GM23338 (cell line): Measurements from ENCODE around the gene TMEM271. TPM values are rescaled to one million over a fixed set of nuclear protein-coding genes. Genes with fewer than 3 reads are reported as not detected.

ENCODE experiments used
- ATAC-seq: fragments of 200-7000 bp; cut with Tn5 transposase; 3 replicates; pipeline ENCODE4 v1.9.1; 2020
- DNase-seq: peaks from one replicate; pipeline ENCODE4 v3.0.0-alpha.2; 2015; ENCODE audit warnings: low spot score
- H2AFZ ChIP-seq: fragments of 200-600 bp; sonication (generic); 2 replicates; pipeline ENCODE4 v1.8.0; 2016; ENCODE audit warnings: antibody characterized with exemption, mild to moderate bottlenecking, moderate library complexity
- H3F3A ChIP-seq: fragments of 200-600 bp; sonication (generic); replicated peaks from 2 replicates; pipeline ENCODE4 v1.8.0; 2017; ENCODE audit warnings: antibody characterized with exemption, mixed run types, low read depth
- H3K27ac ChIP-seq: fragments of 200-600 bp; sonication (generic); 2 replicates; pipeline ENCODE4 v1.6.1; 2016; ENCODE audit warnings: low read depth
- H3K27me3 ChIP-seq: fragments of 200-600 bp; sonication (generic); 2 replicates; pipeline ENCODE4 v1.8.0; 2016; ENCODE audit warnings: mild to moderate bottlenecking, mixed run types, moderate library complexity; ENCODE audit not compliant: insufficient read depth
- H3K36me3 ChIP-seq: fragments of 200-600 bp; sonication (generic); 2 replicates; pipeline ENCODE4 v1.8.0; 2016; ENCODE audit warnings: mild to moderate bottlenecking; ENCODE audit not compliant: insufficient read depth
- H3K4me1 ChIP-seq: fragments of 200-600 bp; sonication (generic); 2 replicates; pipeline ENCODE4 v1.8.0; 2016; ENCODE audit warnings: mild to moderate bottlenecking, moderate library complexity; ENCODE audit not compliant: insufficient read depth
- H3K4me2 ChIP-seq: fragments of 200-600 bp; sonication (generic); 2 replicates; pipeline ENCODE4 v1.7.1; 2017; ENCODE audit warnings: mixed run types
- H3K4me3 ChIP-seq: fragments of 200-600 bp; sonication (generic); 2 replicates; pipeline ENCODE4 v1.6.1; 2016; ENCODE audit warnings: mixed run types
- H3K79me2 ChIP-seq: fragments of 200-600 bp; sonication (generic); replicated peaks from 2 replicates; pipeline ENCODE4 v1.8.0; 2017; ENCODE audit warnings: mild to moderate bottlenecking; ENCODE audit not compliant: insufficient read depth
- H3K9me2 ChIP-seq: fragments of 200-600 bp; sonication (generic); 2 replicates; pipeline ENCODE4 v1.8.0; 2017; ENCODE audit not compliant: insufficient read depth
- H4K20me1 ChIP-seq: fragments of 200-600 bp; sonication (generic); replicated peaks from 2 replicates; pipeline ENCODE4 v1.8.0; 2017; ENCODE audit warnings: mild to moderate bottlenecking; ENCODE audit not compliant: insufficient read depth
- H3K27ac Mint-ChIP-seq: 2 replicates; pipeline ENCODE4 v1.8.0; 2020; ENCODE audit warnings: inconsistent platforms, mild to moderate bottlenecking, moderate library complexity, mixed read lengths
- H3K27me3 Mint-ChIP-seq: 3 replicates; pipeline ENCODE4 v1.8.0; 2022; ENCODE audit warnings: low read depth, mild to moderate bottlenecking, moderate library complexity, mixed read lengths, inconsistent platforms; ENCODE audit not compliant: insufficient read depth, poor library complexity
- H3K36me3 Mint-ChIP-seq: 3 replicates; pipeline ENCODE4 v1.8.0; 2021; ENCODE audit warnings: low read depth, mild to moderate bottlenecking, inconsistent platforms, moderate library complexity, mixed read lengths
- H3K4me1 Mint-ChIP-seq: 3 replicates; pipeline ENCODE4 v1.8.0; 2020; ENCODE audit warnings: mild to moderate bottlenecking, inconsistent platforms, mixed read lengths
- H3K4me3 Mint-ChIP-seq: 3 replicates; pipeline ENCODE4 v1.8.0; 2021; ENCODE audit warnings: moderate library complexity, mild to moderate bottlenecking, inconsistent platforms, mixed read lengths
- H3K9me3 Mint-ChIP-seq: 3 replicates; pipeline ENCODE4 v1.8.0; 2020; ENCODE audit warnings: moderate library complexity, mild to moderate bottlenecking, inconsistent platforms, mixed read lengths
- CREB1 ChIP-seq: fragments of 250-450 bp; sonication (Bioruptor Pico); IDR thresholded peaks from 2 replicates; pipeline ENCODE4 v1.5.0; 2020; ENCODE audit warnings: low read depth, mild to moderate bottlenecking, moderate library complexity
- CTCF ChIP-seq, 2 experiments: fragments of 200-600 bp in 1 of 2; sonication (generic) in 1 of 2; conservative IDR thresholded peaks; 2 replicates each; pipeline versions ENCODE4 v1.5.1 to v1.6.1; 2016 to 2017; ENCODE audit warnings: antibody characterized with exemption in 2 of 2, low read depth in 2 of 2, mild to moderate bottlenecking in 2 of 2, moderate library complexity in 1 of 2
- ETS1 ChIP-seq: IDR thresholded peaks from 2 replicates; pipeline ENCODE4 v1.6.1; 2016; ENCODE audit warnings: antibody characterized with exemption
- EZH2 ChIP-seq: fragments of 200-600 bp; sonication (generic); IDR thresholded peaks from one replicate; pipeline ENCODE4 v1.8.0; 2017; ENCODE audit warnings: antibody characterized with exemption, mild to moderate bottlenecking, low read depth; ENCODE audit not compliant: unreplicated experiment
- EZH2phosphoT487 ChIP-seq: fragments of 200-600 bp; sonication (generic); IDR thresholded peaks from one replicate; pipeline ENCODE4 v1.8.1; 2018; ENCODE audit warnings: antibody characterized with exemption; ENCODE audit not compliant: unreplicated experiment
- JUNB ChIP-seq: IDR thresholded peaks from one replicate; pipeline ENCODE4 v1.6.1; 2016; ENCODE audit warnings: antibody characterized with exemption; ENCODE audit not compliant: unreplicated experiment
- NANOG ChIP-seq: IDR thresholded peaks from 2 replicates; pipeline ENCODE4 v1.6.1; 2016; ENCODE audit warnings: antibody characterized with exemption, borderline replicate concordance
- POLR2AphosphoS5 ChIP-seq: IDR thresholded peaks from 2 replicates; pipeline ENCODE4 v1.6.1; 2016; ENCODE audit warnings: antibody characterized with exemption, low read depth
- REST ChIP-seq: IDR thresholded peaks from one replicate; pipeline ENCODE4 v1.6.1; 2018; ENCODE audit warnings: antibody characterized with exemption; ENCODE audit not compliant: unreplicated experiment
- STAT1 ChIP-seq: IDR thresholded peaks from one replicate; pipeline ENCODE4 v1.6.1; 2016; ENCODE audit warnings: antibody characterized with exemption; ENCODE audit not compliant: unreplicated experiment
- ZNF114 ChIP-seq: fragments of 250-450 bp; sonication (Bioruptor Pico); IDR thresholded peaks from 2 replicates; pipeline ENCODE4 v1.5.0; 2020; ENCODE audit warnings: mild to moderate bottlenecking, moderate library complexity
- ZNF331 ChIP-seq: fragments of 250-450 bp; sonication (Bioruptor Pico); IDR thresholded peaks from 2 replicates; pipeline ENCODE4 v1.5.0; 2020; ENCODE audit warnings: low read depth, mild to moderate bottlenecking, moderate library complexity
- ZNF462 ChIP-seq: fragments of 250-450 bp; sonication (Bioruptor Pico); IDR thresholded peaks from 2 replicates; pipeline ENCODE4 v1.5.0; 2020; ENCODE audit warnings: mild to moderate bottlenecking, moderate library complexity
- polyA plus RNA-seq: library from polyadenylated mRNA; unstranded; fragments of >200 nt; fragmentation: Nextera tagmentation; extraction: Ambion mirVana; gene quantifications from 2 replicates; pipeline ENCODE4 v1.2.1, GENCODE V29; 2016
- total RNA-seq: library from RNA; depleted of rRNA; stranded (reverse); fragments of >200 nt; shearing (Covaris generic); gene quantifications from 2 replicates; pipeline ENCODE4 v1.2.3, GENCODE V29; 2014

TMEM271 gene
- total and polyA plus RNA-seq, 2 experiments from 2014 or later = 0.11 TPM; not detected in 1

- Mint-ChIP-seq H3K4me3 (no peak overlapping the region), H3K4me1 (peaks cover 9% of the 10 kb centered on the region; the same call in 2 of the 3 replicates), H3K36me3 (peaks cover 72% of the 10 kb centered on the region), H3K9me3 (no peaks in the 10 kb centered on the region), H3K27me3 (peaks cover 2% of the 10 kb centered on the region), H3K27ac (no peak overlapping the region)
- ATAC-seq = no peak
- Histone ChIP-seq H3K9me2 (no peaks in the 10 kb centered on the region), H3K27ac (no peak overlapping the region), H3F3A (no peaks in the 10 kb centered on the region), H2AFZ (no peak overlapping the region), H4K20me1 (peaks cover 6% of the 10 kb centered on the region; the same call in 1 of the 2 replicates), H3K36me3 (peaks cover 7% of the 10 kb centered on the region; the same call in 1 of the 2 replicates), H3K4me1 (no peaks in the 10 kb centered on the region), H3K27me3 (no peaks in the 10 kb centered on the region), H3K4me2 (no peak overlapping the region), H3K4me3 (no peak overlapping the region), H3K79me2 (no peaks in the 10 kb centered on the region; the same call in 1 of the 2 replicates)
- no peak for DNase-seq
- TF ChIP-seq ZNF114 (no peak), ZNF462 (CRISPR knock-in tag) (no peak), STAT1 (no peak), EZH2 (no peak), POLR2AphosphoS5 (no peak), CTCF (conservative IDR thresholded peaks at IDR 0.05; ENCODE audit: low read depth in 2 of 2) (no peak), NANOG (no peak), REST (no peak), ETS1 (no peak), EZH2phosphoT487 (no peak), JUNB (no peak), ZNF331 (CRISPR knock-in tag) (no peak), CREB1 (CRISPR knock-in tag) (no peak)
Measured at GRCh38 chr4:526971-527460, 49.1 kb downstream of the TMEM271 start.
